Erythroblast (primary cell): ENCODE data around the gene C12orf50.

Experiments used
- DNase-seq, 2 experiments: peaks; one replicate each; lab custom pipeline; 2025; lab: John Stamatoyannopoulos, UW
- GATA1 ChIP-seq: IDR thresholded peaks from 2 replicates; pipeline ENCODE4 v1.6.1; 2011; ENCODE audit warnings: low read depth, mild to moderate bottlenecking, control low read depth, low read length, moderate library complexity
- POLR2A ChIP-seq: IDR thresholded peaks from 2 replicates; pipeline ENCODE4 v1.6.1; 2011; ENCODE audit warnings: mild to moderate bottlenecking, low read length

The C12orf50 gene

GRCh38 chr12:87953256-87953860 lies 75.8 kb downstream of the C12orf50 start:
- peak; percentile 5 to 9 for DNase-seq

GRCh38 chr12:87952850-87953249 lies 76.4 kb downstream of the C12orf50 start:
- TF ChIP-seq POLR2A (no peak), GATA1 (no peak)
- no peak for DNase-seq

More at GRCh38 chr12:87953256-87953860, 75.8 kb downstream of the C12orf50 start:
- TF ChIP-seq GATA1 (no peak), POLR2A (no peak)

GRCh38 chr12:87952223-87952622 lies 77.0 kb downstream of the C12orf50 start:
- DNase-seq: no peak
- TF ChIP-seq GATA1 (no peak), POLR2A (no peak)

GRCh38 chr12:87943762-87944161 lies 85.4 kb downstream of the C12orf50 start:
- TF ChIP-seq GATA1 (no peak), POLR2A (no peak)

GRCh38 chr12:87943023-87943422 lies 86.2 kb downstream of the C12orf50 start:
- TF ChIP-seq GATA1: no peak
- no peak for TF ChIP-seq POLR2A
- no peak for DNase-seq

More at GRCh38 chr12:87943762-87944161, 85.4 kb downstream of the C12orf50 start:
- no peak for DNase-seq

- TF ChIP-seq GATA1: no peak
- TF ChIP-seq POLR2A: no peak
- no peak for DNase-seq
These were observed 90.0 kb downstream of the C12orf50 start for GRCh38 chr12:87939182-87939581.

- no peak for TF ChIP-seq GATA1
- no peak for TF ChIP-seq POLR2A
- DNase-seq: no peak
These were observed 94.0 kb downstream of the C12orf50 start for GRCh38 chr12:87935216-87935615.

- TF ChIP-seq GATA1: no peak
- TF ChIP-seq POLR2A: no peak
- DNase-seq: no peak
These were observed 95.2 kb downstream of the C12orf50 start for GRCh38 chr12:87933991-87934390.

GRCh38 chr12:87931812-87932211 lies 97.4 kb downstream of the C12orf50 start:
- no peak for DNase-seq
- TF ChIP-seq POLR2A (no peak), GATA1 (no peak)

- TF ChIP-seq POLR2A (no peak), GATA1 (no peak)
- DNase-seq: no peak
These were observed 98.6 kb downstream of the C12orf50 start for GRCh38 chr12:87930627-87931026.
